Neural progenitor cell (in vitro differentiated cells): ENCODE results near the gene PRDM15.

Experiments used
- EZH2 ChIP-seq: fragments of 200-600 bp; sonication (generic); IDR thresholded peaks from 2 replicates; pipeline ENCODE4 v1.6.1; 2017; ENCODE audit warnings: antibody characterized with exemption, mild to moderate bottlenecking, moderate library complexity
- TF ChIP-seq, protein P1 (sequence below): fragments of 200-600 bp; sonication (generic); IDR thresholded peaks from 2 replicates; pipeline ENCODE4 v1.5.1; 2017; ENCODE audit warnings: antibody characterized with exemption, mild to moderate bottlenecking

DNA sequence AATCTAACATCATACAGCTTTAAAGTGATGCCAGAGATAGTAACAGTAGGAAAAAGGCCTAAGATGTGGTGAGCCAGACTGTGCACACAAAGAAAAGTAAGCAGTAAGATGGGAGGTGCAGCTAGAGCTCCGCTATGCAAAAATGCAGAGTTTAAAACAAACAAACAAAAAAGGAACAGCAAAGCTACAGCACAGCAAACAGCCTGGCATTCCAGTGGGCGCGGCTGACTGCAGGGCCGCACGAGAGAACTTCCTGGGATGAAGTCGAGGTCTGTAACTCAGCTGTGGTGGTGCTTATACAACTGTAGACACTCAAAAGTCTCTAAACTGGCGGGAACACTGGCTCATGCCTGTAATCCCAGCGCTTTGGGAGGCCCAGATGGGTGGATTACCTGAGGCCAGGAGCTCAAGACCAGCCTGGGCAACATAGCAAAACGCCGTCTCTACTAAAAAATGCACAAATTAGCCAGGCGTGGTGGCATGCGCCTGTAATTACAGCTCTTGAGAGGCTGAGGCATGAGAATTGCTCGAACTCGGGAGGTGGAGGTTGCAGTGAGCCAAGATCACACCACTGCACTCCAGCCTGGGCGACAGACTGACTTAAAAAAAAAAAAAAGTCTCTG, 30.1 kb downstream of the PRDM15 start:
- TF ChIP-seq, protein P1, sequence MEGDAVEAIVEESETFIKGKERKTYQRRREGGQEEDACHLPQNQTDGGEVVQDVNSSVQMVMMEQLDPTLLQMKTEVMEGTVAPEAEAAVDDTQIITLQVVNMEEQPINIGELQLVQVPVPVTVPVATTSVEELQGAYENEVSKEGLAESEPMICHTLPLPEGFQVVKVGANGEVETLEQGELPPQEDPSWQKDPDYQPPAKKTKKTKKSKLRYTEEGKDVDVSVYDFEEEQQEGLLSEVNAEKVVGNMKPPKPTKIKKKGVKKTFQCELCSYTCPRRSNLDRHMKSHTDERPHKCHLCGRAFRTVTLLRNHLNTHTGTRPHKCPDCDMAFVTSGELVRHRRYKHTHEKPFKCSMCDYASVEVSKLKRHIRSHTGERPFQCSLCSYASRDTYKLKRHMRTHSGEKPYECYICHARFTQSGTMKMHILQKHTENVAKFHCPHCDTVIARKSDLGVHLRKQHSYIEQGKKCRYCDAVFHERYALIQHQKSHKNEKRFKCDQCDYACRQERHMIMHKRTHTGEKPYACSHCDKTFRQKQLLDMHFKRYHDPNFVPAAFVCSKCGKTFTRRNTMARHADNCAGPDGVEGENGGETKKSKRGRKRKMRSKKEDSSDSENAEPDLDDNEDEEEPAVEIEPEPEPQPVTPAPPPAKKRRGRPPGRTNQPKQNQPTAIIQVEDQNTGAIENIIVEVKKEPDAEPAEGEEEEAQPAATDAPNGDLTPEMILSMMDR = no peak
- TF ChIP-seq EZH2 = no peak
